ENCODE measurements around the gene FEZF1.
A peak's percentile ranks its signal among the peaks of the same experiment; 100 is the strongest.

The FEZF1 gene

DNA sequence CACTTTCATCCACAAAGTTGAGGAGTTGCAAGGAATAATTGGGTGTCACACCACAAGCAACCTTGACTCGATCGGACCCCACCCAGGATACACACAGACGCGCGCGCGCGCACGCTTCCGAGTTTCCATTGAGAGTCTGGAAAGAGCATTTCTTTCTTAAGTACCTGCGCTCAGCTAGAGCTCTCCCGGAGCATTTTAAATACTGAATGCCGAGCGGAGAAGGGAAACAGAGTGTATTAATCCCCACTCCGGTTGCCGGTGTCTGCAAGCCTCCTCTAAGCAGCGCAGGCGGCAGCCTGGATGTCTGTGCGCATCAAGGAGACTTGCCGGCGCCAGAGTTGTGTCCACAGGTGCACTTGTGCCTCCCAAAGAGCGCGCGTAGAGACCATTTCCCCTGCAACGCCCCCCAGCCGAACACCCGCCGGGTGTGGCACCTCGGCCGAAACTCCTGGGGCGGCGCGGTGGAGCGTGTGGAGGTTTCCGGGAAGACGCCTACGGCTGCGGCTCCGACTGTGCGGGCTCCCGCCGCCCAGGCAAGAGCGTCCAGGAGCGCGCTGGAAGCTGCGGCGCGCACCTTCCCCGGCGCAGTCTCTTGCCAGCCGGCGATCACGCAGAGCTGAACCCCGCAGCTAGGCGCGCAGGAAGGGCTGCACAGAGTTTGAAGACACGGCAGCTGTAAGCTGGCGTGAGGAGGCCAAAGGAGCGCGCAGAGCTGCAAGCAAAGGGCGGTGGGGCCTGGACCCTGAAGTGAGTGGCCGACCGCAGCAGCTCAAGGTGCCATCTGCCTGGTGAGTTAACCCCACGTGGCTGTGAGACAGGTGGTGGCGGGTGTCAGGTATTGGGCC is 1.1 kb upstream of the FEZF1 start:
- no peaks in the 10 kb centered on the region for H3K36me3 ChIP-seq
- no peak overlapping the region for H3K27ac ChIP-seq
- H3K4me3 ChIP-seq (ENCODE audit: low read depth, low read length) = peak overlapping the region; percentile 35
- peaks cover 97% of the 10 kb centered on the region for H3K27me3 ChIP-seq (ENCODE audit: insufficient read depth, low read depth, severe bottlenecking)
- TF ChIP-seq, protein P1, sequence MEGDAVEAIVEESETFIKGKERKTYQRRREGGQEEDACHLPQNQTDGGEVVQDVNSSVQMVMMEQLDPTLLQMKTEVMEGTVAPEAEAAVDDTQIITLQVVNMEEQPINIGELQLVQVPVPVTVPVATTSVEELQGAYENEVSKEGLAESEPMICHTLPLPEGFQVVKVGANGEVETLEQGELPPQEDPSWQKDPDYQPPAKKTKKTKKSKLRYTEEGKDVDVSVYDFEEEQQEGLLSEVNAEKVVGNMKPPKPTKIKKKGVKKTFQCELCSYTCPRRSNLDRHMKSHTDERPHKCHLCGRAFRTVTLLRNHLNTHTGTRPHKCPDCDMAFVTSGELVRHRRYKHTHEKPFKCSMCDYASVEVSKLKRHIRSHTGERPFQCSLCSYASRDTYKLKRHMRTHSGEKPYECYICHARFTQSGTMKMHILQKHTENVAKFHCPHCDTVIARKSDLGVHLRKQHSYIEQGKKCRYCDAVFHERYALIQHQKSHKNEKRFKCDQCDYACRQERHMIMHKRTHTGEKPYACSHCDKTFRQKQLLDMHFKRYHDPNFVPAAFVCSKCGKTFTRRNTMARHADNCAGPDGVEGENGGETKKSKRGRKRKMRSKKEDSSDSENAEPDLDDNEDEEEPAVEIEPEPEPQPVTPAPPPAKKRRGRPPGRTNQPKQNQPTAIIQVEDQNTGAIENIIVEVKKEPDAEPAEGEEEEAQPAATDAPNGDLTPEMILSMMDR (IDR thresholded peaks at IDR 0.05; ENCODE audit: low read depth, low read length) = no peak
- DNase-seq = peak; percentile 54
- H3K9me3 ChIP-seq (ENCODE audit: severe bottlenecking) = no peaks in the 10 kb centered on the region

GRCh38 chr7:122304996-122305421 is 459 bp upstream of the FEZF1 start:
- no peak for DNase-seq
- H3K4me3 ChIP-seq (ENCODE audit: low read depth, low read length) = peak overlapping the region; percentile 35
- H3K27me3 ChIP-seq (ENCODE audit: insufficient read depth, low read depth, severe bottlenecking) = peaks cover 97% of the 10 kb centered on the region
- no peak overlapping the region for H3K27ac ChIP-seq
- H3K36me3 ChIP-seq = no peaks in the 10 kb centered on the region
- H3K9me3 ChIP-seq (ENCODE audit: severe bottlenecking) = no peaks in the 10 kb centered on the region
- TF ChIP-seq, protein P1 (IDR thresholded peaks at IDR 0.05; ENCODE audit: low read depth, low read length) = no peak

GRCh38 chr7:122303531-122304318 is 825 bp downstream of the FEZF1 start:
- no peak overlapping the region for H3K27ac ChIP-seq
- no peak for DNase-seq
- H3K36me3 ChIP-seq = no peaks in the 10 kb centered on the region
- H3K27me3 ChIP-seq (ENCODE audit: insufficient read depth, low read depth, severe bottlenecking) = peaks cover 97% of the 10 kb centered on the region
- TF ChIP-seq, protein P1 (IDR thresholded peaks at IDR 0.05; ENCODE audit: low read depth, low read length) = no peak
- H3K4me3 ChIP-seq (ENCODE audit: low read depth, low read length) = peak overlapping the region; percentile 21; the same call in 1 of the 2 replicates
- H3K9me3 ChIP-seq (ENCODE audit: severe bottlenecking) = no peaks in the 10 kb centered on the region

DNA sequence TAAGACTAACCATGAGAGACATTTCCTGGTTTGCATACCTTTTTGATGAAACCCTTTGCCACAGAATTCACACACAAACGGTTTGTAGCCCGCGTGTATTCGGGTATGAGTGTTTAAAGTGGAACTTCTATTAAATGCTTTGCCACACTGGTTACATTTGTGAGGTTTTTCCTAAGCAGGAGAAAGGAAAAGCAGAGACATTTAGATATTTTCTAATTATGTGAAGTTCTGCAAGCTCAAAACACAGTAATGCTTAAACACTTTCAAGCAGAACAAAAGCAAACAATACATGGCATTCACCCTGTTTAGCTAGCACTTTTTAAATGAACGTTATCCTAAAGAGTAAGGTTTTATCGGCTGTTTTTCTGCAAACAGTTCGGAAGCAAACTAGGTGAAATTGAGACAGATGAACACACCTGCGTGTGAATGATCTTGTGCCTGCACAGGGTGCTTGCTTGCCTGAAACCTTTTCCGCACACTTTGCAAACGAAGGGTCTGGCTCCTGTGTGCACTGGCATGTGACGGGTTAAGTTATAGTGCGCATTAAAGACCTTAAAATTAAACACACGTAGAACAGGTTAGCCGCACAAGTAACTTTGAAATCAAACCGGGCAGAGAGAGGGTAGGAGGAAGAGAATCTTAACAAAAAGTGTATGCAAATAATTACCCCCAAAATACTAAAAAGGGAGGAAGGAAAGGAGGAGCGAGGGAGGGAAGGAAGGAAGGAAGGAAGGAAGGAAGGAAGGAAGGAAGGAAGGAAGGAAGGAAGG is 1.6 kb downstream of the FEZF1 start:
- Histone ChIP-seq H3K27ac (no peak overlapping the region), H3K4me3 (ENCODE audit: low read depth, low read length) (no peak overlapping the region), H3K36me3 (no peaks in the 10 kb centered on the region), H3K27me3 (ENCODE audit: insufficient read depth, low read depth, severe bottlenecking) (peaks cover 89% of the 10 kb centered on the region), H3K9me3 (ENCODE audit: severe bottlenecking) (no peaks in the 10 kb centered on the region)
- TF ChIP-seq, protein P1 (IDR thresholded peaks at IDR 0.05; ENCODE audit: low read depth, low read length) = no peak
- DNase-seq = no peak

GRCh38 chr7:122301858-122302760 is 2.4 kb downstream of the FEZF1 start:
- TF ChIP-seq, protein P1 (IDR thresholded peaks at IDR 0.05; ENCODE audit: low read depth, low read length) = 0 out of 2 replicates have a peak, but pooled peaks have one; percentile 1
- H3K36me3 ChIP-seq = no peaks in the 10 kb centered on the region
- no peak for DNase-seq
- peaks cover 81% of the 10 kb centered on the region for H3K27me3 ChIP-seq (ENCODE audit: insufficient read depth, low read depth, severe bottlenecking)
- no peak overlapping the region for H3K27ac ChIP-seq
- H3K9me3 ChIP-seq (ENCODE audit: severe bottlenecking) = no peaks in the 10 kb centered on the region
- no peak overlapping the region for H3K4me3 ChIP-seq (ENCODE audit: low read depth, low read length)

All from WERI-Rb-1 (cell line).